Cardiac muscle cell (in vitro differentiated cells and primary cell): Measurements from ENCODE around the gene PKNOX2. TPM values are rescaled to one million over a fixed set of nuclear protein-coding genes. Genes with fewer than 3 reads are reported as not detected.

ENCODE experiments used
- DNase-seq, 2 donors: peaks; one replicate each; pipeline versions ENCODE4 v3.0.0 to v3.0.0-alpha.2; 2010 to 2017; ENCODE audit warnings: low read depth in 1 of 2, low spot score in 1 of 2
- H3K27ac ChIP-seq: fragments of 200-600 bp; sonication (generic); 2 replicates; pipeline ENCODE4 v1.5.1; 2016
- H3K27me3 ChIP-seq: fragments of 200-600 bp; sonication (generic); 2 replicates; pipeline ENCODE4 v1.6.0; 2016; ENCODE audit warnings: control low read depth
- H3K36me3 ChIP-seq: fragments of 200-600 bp; sonication (generic); 2 replicates; pipeline ENCODE4 v1.5.1; 2016; ENCODE audit warnings: control low read depth
- H3K4me1 ChIP-seq: fragments of 200-600 bp; sonication (generic); 2 replicates; pipeline ENCODE4 v1.8.1; 2017; ENCODE audit warnings: low read depth, mild to moderate bottlenecking, mixed run types
- H3K4me3 ChIP-seq: fragments of 200-600 bp; sonication (generic); 2 replicates; pipeline ENCODE4 v1.5.1; 2016; ENCODE audit warnings: mild to moderate bottlenecking
- H3K9me3 ChIP-seq: fragments of 200-600 bp; sonication (generic); 2 replicates; pipeline ENCODE4 v1.5.1; 2017; ENCODE audit warnings: low read depth, mild to moderate bottlenecking, control low read depth
- polyA plus RNA-seq: library from polyadenylated mRNA; unstranded; fragments of >200 nt; fragmentation: Nextera tagmentation; extraction: Ambion mirVana; gene quantifications from 2 replicates; pipeline ENCODE4 v1.2.1, GENCODE V29; 2016
- total RNA-seq: library from RNA; depleted of rRNA; stranded (reverse); fragments of >200 nt; gene quantifications from 2 replicates; pipeline ENCODE4 v1.2.3, GENCODE V29; 2016
- TF ChIP-seq, protein P1 (sequence below): IDR thresholded peaks from 2 replicates; pipeline ENCODE4 v1.5.1; 2012; ENCODE audit warnings: low read depth, mild to moderate bottlenecking, low read length

Gene PKNOX2
- total and polyA plus RNA-seq, 2 experiments from 2014 or later, result 2.1 to 6.1 TPM

DNA sequence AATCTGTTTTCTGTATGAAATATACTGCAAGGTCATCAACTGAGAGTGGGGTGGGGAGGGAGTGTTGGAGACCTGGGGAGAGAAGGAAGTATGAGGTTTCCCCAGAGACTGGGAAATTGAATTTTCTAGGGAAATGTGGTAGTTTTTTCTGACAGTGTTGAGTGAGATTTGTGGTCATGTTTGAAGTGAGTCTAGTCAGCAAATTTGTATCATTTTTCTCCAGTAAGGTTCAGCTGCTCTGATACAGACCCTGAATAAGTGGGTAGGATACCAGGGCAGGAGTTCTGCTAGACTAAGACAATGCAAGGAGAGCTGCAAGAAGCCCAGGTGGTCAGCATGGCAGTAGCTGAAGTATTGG, 112.0 kb downstream of the PKNOX2 start:
- Histone ChIP-seq H3K4me1 (peaks cover 7% of the 10 kb centered on the region), H3K4me3 (no peak overlapping the region), H3K36me3 (no peaks in the 10 kb centered on the region), H3K27me3 (no peaks in the 10 kb centered on the region), H3K27ac (no peak overlapping the region), H3K9me3 (no peaks in the 10 kb centered on the region)
- no peak for DNase-seq
- TF ChIP-seq, protein P1, sequence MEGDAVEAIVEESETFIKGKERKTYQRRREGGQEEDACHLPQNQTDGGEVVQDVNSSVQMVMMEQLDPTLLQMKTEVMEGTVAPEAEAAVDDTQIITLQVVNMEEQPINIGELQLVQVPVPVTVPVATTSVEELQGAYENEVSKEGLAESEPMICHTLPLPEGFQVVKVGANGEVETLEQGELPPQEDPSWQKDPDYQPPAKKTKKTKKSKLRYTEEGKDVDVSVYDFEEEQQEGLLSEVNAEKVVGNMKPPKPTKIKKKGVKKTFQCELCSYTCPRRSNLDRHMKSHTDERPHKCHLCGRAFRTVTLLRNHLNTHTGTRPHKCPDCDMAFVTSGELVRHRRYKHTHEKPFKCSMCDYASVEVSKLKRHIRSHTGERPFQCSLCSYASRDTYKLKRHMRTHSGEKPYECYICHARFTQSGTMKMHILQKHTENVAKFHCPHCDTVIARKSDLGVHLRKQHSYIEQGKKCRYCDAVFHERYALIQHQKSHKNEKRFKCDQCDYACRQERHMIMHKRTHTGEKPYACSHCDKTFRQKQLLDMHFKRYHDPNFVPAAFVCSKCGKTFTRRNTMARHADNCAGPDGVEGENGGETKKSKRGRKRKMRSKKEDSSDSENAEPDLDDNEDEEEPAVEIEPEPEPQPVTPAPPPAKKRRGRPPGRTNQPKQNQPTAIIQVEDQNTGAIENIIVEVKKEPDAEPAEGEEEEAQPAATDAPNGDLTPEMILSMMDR, result no peak

DNA sequence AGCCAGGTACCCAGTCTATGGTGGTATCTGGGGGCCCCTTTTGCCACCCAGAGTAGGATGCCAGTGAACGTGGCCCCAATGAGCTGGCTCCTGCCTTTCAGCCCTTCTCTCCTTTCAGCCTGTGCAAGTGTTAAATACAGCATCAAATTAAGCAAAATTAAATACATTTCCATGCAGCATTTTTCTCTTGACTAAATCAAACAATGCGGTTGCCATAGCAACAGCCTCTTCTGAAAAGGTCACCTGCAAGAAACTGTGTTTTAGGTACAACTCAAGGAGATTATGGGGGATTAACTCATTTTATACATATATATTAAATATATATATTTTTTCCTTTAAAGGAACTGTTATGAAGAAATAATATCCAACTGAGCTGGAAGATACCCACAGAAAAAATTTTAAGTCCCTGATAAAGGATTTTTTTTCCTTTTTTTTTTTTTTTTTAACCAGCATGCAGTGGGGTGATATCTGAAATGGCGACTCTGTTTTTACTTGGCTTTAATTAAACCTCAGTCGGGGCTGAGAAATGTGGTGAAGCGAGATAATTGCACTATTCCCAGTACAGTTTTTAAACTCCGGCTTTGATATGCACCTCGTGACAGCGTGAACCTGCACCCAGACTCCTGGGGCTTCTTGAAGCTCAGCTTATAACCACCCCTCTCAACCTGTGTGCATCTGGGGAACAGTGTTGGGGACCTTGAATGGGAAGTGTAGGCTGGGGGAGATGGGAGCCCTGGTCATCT, 115.3 kb downstream of the PKNOX2 start:
- TF ChIP-seq, protein P1, result no peak
- Histone ChIP-seq H3K36me3 (no peaks in the 10 kb centered on the region), H3K4me1 (peaks cover 16% of the 10 kb centered on the region), H3K9me3 (no peaks in the 10 kb centered on the region), H3K4me3 (no peak overlapping the region), H3K27ac (no peak overlapping the region), H3K27me3 (no peaks in the 10 kb centered on the region)
- no peak for DNase-seq

DNA sequence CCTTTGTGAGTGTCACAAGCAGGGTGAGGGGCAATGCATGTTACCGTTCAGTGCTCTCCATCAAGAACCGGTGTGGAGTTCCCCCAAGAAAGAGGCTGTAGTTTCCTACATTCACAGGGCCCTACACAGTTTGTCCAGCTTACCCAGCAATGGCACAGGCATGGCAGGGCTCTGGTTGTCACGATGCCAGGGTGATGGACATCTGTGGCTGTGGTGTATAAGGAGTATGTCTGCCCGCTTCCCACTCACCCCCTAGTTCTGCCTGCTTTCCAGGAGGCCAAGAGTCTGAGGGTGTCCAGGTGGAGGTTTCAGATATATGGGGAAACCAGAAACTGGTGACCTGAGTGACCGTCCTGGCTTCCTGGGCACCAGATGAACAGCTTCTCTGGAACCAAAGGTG, 116.1 kb downstream of the PKNOX2 start:
- peaks cover 16% of the 10 kb centered on the region for H3K4me1 ChIP-seq
- H3K27me3 ChIP-seq, result no peaks in the 10 kb centered on the region
- H3K9me3 ChIP-seq, result no peaks in the 10 kb centered on the region
- TF ChIP-seq, protein P1, result no peak
- DNase-seq, result no peak
- no peak overlapping the region for H3K4me3 ChIP-seq
- no peak overlapping the region for H3K27ac ChIP-seq
- H3K36me3 ChIP-seq, result no peaks in the 10 kb centered on the region

DNA sequence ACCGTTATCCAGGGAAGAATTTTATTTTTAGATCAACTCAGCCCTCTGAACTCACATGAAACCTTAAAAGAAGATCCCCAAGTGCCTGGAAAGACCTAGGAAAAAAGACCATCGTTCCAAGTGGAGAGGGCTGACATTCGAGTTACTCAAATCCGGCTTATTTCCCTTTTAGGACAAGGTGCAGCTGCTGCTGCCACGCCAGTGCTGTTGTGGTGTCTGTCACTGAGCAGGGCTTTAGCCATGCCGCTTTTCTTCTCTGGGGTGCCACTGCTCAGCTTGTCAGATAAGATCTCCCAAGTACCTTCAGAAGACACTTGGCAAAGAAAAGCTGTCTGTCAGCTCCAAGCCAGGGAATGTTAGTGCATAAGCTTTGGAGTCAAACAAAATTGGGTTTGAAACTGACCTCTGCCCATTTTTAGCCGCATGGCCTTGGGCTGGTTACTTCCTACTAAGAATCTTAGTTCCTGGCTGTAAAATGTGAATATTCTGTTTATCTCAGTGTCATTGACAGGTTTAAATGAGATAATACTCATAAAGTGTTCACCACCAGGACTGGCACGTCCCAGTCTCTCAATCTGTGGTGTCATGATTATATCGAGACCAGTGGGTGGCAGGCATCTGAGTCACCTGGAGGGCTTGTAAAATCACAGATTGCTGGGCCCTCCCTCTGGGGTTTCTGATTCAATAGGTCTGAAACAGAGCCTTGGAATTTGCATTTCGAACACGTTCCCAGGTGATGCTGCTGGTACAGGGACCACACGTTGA, 117.5 kb downstream of the PKNOX2 start:
- no peak for DNase-seq

DNA sequence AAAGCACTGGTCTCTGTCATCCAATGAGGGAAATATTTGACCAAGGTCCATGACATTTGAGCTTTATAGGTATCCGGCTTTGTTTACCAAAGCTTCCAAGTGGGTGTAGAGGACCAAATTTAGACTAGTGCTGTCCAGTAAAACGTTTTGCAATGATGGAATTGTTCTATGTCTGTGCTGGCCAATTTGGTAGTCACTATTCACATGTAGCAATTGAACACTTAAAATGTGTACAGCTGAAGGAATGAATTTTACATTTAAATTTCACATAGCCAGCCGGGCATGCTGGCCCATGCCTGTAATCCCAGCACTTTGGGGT, 118.0 kb downstream of the PKNOX2 start:
- Histone ChIP-seq H3K27ac (no peak overlapping the region), H3K9me3 (no peaks in the 10 kb centered on the region), H3K4me3 (no peak overlapping the region), H3K36me3 (no peaks in the 10 kb centered on the region), H3K4me1 (peaks cover 16% of the 10 kb centered on the region), H3K27me3 (no peaks in the 10 kb centered on the region)
- no peak for DNase-seq
- TF ChIP-seq, protein P1, result no peak

More for the DNA sequence above, 117.5 kb downstream of the PKNOX2 start:
- no peak overlapping the region for H3K4me3 ChIP-seq
- peak overlapping the region; percentile 5 for H3K27ac ChIP-seq
- H3K9me3 ChIP-seq, result no peaks in the 10 kb centered on the region
- H3K27me3 ChIP-seq, result no peaks in the 10 kb centered on the region
- H3K4me1 ChIP-seq, result peaks cover 16% of the 10 kb centered on the region
- TF ChIP-seq, protein P1, result no peak
- no peaks in the 10 kb centered on the region for H3K36me3 ChIP-seq
